Suppressor macrophage treated with lipopolysaccharide for 4 hours (primary cell): ENCODE measurements around the gene CCL23.
A peak's percentile ranks its signal among the peaks of the same experiment; 100 is the strongest.
"Not testable (repeated sequence)": the region's sequence is repeated elsewhere in the genome, so short reads cannot be mapped to it uniquely, and the experiment has no call there.

Experiments used
- DNase-seq: peaks from one replicate; pipeline ENCODE4 v3.0.0-alpha.2; 2020

Gene CCL23

DNA sequence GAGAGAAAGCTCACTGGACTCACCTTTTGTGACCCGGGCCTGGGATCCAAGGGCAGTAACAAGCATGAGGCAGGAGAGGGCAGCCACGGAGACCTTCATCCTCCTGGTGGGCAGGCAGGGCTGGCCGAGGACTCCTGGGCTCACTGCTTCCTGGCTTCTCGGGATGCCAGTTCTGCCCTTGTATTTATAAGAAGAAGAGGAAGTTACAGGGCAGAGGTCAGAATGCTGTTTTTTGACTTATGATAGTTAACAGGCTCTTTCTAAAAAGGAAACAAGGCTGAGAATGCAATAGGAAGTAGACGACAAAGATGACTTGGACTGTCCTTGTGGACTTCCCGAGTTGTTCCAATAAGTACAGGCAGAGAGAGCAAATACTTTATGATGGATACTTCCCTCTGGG, at the start of gene CCL23:
Gene CCL23 (minus strand): TSS at position 174 of the 400 bp plus-strand sequence. CDS start 75 bp downstream, at position 99.
- peak; percentile 68 for DNase-seq

DNA sequence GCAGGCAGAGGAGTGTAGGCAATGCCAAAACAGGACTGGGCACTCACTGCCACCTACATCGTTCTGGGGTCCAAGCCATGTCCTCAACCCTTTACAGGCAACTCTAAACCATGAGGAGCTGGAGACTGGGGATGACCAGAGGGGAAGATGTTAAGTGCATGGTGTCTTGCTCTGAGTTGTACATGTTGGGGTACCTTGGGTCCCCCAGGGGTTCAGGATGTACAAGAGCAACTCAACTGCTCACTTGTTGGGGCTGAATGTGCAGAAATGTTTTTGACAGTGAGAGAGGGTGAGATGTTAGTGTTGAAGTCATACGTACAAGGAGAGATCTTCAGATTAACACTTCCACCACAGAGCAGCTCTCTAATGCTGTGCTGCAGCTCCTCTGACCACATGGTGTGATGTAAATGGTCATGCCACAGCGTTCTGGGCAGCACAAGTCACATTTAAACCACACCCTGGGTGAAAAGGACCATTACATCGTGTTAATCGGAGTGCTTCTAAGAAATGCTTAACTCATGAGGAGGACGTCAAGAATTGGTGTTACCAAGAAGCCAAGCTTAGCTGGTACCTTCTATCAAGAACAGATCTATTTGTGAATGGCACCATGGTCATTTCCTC, 48.7 kb upstream of the CCL23 start:
- DNase-seq, result no peak

DNA sequence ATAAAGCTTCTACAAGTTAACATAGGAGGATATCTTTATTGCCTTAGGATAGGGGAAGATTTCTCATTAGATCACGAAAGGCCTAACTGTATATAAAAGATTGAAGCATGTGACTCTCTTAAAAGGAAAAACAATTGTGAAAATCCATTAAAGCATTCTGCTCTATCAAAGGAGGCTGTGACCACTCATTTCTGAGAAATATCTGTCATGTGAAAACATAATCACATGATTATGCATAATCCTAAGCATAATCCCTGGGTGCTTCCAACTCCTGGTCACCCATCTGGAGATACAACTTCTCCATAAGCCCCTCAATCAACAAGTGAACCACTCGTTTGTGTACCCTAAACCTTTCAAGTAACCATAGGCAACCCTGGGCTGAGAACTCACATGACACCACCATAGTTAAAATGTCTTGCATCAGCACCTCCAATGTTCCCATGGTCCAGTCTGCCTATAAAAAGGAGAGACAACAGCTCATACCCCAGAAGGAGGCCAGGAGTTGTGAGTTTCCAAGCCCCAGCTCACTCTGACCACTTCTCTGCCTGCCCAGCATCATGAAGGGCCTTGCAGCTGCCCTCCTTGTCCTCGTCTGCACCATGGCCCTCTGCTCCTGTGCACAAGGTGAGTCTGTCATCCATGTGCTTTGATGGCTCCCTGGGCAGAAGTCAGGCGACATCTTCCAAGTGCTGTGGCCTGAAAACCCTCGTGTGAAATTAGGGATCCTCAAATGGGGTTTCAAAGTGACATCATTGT, 46.2 kb upstream of the CCL23 start, which contains the start of gene CCL18:
Gene CCL18 (plus strand): TSS at position 487 of the 756 bp plus-strand sequence. CDS start 71 bp downstream, at position 558.
- peak; percentile 23 for DNase-seq

- DNase-seq, result no peak
These were observed 43.0 kb upstream of the CCL23 start for GRCh38 chr17:36060816-36061215.

GRCh38 chr17:36059406-36059805, 41.6 kb upstream of the CCL23 start:
- no peak for DNase-seq

DNA sequence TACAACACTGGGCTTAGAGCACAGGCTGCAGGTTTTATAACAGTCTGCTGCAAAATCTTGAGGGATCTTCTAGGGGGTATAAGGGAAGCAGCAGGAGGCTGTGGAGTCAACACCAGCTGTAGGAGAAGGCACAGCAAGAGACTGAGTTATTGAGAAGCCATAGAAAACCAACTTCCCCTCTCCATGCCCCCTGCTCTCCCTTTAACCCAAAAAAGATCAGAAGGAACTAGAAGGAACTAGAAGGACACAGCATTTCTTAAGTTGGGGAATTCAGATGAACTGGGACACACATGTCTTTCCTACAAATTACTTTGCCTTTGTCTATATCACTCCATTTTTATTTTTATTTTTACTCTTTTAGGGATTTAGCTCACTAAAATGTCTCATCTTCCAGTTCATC, 40.1 kb upstream of the CCL23 start:
- peak; percentile 46 for DNase-seq

DNA sequence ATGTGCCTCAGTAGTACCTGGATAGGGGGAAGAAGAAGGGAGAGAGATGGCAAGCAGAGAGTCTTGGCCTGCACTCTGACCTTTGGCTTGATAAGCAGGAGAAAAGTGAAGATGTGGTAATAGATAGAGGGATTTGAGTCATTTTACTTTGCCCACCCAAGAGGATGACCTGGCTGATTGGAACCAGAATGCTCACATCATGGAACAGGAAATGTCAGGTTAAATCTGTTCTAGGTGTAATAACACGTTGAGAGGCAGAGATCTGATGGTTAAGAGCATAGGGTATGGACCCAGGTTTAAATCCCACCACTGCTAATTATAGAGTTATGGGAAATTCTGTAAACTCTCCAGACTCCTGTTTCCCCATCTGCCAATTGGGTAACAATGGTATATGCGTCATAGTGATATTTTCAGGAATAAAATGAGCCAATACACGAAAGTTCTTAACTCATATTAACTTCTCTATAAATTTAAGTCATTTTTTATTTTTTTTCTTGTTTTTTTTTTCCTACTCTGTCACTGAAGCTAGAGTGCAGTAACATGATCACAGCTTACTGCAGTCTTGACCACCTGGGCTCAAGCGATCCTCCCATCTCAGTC, 38.2 kb upstream of the CCL23 start:
- DNase-seq, result peak; percentile 86

DNA sequence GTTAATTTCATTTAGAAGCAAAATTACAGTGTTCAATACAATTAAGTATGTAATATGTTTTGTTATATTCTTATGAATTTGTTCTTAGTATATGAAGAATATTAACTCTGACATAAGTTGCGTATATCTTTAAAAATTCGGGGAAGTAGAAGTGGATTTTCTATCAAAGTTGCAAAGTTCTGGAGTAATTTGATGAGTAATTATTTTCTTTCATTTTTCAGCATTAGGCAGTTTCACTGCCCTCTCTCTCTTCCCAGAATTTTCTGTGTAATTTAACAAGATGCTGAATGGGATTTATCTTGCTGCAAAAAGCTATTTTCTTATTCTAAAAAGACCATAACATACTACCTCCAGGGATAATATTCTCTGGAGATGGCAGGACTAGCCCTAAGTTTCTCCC, 37.4 kb upstream of the CCL23 start:
- peak; percentile 70 for DNase-seq

DNA sequence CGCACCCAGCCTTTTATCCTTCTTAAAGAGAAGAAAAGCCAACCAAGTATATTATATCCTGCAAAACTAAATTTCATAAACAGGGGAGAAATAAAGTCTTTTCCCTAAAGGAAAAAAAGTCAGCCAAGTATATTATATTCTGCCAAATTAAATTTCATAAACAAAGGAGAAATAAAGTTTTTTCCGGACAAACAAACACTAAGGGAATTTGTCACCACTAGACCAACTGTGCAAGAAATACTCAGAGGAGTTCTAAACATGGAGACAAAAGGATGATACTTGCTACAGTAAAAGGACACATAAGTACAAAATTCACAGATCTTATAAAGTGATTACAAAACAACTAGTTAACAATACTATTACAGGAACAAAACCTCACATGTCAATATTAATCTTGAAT, 31.9 kb upstream of the CCL23 start:
- DNase-seq, result no peak

DNA sequence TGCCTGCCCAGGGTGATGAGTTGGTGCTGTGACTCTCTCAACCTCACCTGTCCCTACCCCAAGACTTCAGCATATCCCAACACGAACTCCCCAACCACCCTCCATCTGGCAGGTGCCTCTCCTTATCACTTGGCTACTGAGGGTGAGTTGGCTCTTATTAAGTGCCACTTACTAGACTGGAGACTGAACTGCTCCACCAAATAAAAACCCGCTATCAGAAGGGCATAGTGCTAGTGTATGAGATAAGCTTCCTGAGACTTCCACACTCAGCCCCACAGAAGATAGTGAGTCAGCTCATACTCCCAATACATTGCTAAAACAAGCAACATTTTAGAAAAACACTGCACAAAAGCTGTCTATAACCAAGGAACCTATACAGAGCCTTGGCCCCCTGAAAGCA, 30.3 kb upstream of the CCL23 start:
- no peak for DNase-seq

GRCh38 chr17:36036235-36036634, 18.5 kb upstream of the CCL23 start:
- DNase-seq, result peak; percentile 89

DNA sequence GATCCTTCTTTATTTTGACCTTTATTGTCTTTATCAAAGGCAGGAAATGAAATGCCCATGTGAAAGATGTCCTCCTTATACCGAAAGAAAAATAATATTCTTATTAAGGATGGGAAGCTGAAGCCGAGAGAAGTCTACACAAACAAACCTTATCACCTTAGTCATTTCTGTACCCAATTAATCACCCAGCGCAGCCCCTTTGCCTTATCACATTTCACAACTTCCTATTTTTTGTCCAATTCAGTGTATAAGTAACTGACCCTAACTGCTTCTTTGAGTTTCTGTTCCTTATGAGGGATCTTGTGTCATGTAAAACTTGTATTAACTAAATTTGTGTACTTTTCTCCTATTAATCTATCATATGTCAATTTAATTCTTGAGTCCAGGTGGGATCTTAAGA, 16.4 kb upstream of the CCL23 start:
- peak; percentile 82 for DNase-seq

DNA sequence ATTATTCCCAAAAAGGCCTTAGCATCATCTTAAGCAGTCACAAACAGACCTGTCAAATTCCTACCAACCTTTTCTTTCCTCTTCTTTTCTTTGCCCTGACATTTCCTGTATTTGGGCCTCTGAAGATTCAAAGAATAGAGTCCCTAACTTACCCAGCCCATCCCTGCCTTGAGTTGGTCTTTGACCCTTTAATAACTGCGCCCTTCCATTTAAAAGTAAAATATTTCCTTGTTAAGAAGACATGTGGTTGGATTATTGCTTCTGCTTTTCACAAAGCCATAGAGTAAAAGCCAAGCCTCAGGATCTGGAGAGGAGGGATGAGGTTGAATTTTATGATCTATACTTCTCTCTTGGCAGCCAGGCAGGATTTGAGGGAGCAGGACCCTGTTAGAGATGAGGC, 13.2 kb upstream of the CCL23 start:
- no peak for DNase-seq

- no peak for DNase-seq
These were observed 10.0 kb upstream of the CCL23 start for GRCh38 chr17:36027761-36028160.

DNA sequence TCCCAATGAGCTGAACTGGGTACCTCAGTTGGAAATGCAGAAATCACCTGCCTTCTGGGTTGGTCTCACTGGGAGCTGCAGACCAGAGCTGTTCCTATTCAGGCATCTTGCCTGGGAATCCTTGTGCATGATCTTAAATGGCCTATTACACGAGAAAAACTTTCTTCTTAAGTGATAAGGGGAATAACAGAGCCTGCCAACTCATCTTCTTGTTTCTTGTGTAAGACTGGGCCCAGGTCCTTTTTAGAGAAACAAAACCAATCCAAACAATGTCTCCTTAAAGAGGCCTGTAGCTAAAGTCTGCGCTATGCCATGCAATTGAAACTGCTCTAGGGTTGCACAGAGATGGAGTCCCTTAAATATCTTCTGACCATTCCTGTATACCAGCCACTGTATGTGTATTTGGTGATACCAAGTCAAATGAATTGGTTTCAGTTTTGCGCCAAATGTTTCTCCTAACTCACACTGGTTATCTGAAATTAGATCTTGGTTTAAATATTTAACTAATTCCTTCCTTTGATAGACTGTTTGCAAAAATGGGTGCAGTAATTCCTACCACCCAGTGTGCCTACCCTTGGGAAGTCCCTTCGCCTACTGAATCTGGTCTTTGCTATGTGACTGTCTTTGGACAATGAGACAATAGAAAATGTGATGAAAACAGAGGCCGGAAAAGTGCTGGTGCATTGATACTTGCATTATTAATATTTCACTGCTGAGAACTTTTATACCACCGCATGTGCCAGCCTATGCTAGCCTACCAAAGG, 6.5 kb upstream of the CCL23 start:
- DNase-seq, result peak; percentile 46

GRCh38 chr17:36019423-36019822, 1.7 kb upstream of the CCL23 start:
- no peak for DNase-seq

GRCh38 chr17:36016555-36016954, 1.2 kb downstream of the CCL23 start:
- no peak for DNase-seq

- not testable (repeated sequence) for DNase-seq
These were observed 1.9 kb downstream of the CCL23 start for GRCh38 chr17:36015895-36016294.

DNA sequence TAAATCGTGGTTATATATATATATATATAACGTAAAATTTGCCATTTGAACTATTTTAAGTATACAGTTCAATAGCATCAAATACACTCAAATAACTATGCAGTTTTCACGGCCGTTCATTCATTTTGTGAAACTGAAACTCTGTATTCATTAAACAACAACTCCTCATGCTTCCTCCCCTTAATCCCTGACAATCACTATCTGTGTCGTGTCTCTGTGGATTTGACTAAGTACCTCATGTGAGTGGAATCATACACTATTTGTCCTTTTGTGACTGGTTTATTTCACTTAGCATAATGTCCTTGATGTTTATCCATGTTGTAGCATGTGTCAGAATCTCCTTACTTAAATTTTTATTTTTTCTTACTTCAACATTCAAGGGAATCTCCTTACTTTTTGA, 2.8 kb downstream of the CCL23 start:
- DNase-seq, result no peak

DNA sequence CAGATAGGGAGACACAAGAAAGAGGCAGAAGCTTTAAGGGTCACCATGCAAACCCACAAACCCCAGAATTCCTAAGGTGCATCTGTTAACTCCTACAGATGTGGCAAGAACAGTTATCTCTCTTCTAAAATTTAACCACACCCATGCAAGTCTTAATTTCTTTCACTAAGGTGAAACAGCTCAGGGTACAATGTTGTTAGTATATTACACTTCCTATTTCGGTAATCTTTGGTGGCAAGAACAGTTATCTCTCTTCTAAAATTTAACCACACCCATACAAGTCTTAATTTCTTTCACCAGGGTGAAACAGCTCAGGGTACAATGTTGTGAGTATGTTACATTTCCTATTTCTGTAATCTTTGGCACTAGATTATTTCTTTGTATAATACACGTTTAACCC, 6.6 kb downstream of the CCL23 start:
- DNase-seq, result no peak

- peak; percentile 19 for DNase-seq
These were observed 8.6 kb downstream of the CCL23 start for GRCh38 chr17:36008998-36009665.

DNA sequence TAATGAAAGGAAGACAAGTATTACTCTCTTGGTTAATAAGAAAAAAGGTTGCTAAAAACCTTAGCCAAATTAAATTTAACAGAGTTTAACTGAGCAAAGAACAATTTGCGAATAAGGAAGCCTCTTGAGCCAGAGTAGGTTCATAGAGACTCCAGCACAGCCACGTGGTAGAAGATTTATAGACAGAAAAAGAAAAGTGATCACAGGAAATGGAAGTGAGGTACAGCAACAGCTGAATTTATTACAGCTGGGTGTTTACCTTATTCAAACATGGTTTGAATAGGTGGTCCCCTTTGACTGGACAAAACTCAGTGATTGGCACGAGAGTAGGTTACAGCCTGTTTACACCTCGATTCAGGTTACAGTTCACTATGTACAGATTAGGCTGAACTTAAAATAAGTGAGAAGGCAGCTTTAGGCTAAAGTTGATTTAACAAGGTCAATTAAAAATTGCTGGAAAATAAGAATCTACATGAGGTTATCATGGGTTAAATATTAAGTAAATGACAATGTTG, 13.1 kb downstream of the CCL23 start:
- DNase-seq, result no peak

DNA sequence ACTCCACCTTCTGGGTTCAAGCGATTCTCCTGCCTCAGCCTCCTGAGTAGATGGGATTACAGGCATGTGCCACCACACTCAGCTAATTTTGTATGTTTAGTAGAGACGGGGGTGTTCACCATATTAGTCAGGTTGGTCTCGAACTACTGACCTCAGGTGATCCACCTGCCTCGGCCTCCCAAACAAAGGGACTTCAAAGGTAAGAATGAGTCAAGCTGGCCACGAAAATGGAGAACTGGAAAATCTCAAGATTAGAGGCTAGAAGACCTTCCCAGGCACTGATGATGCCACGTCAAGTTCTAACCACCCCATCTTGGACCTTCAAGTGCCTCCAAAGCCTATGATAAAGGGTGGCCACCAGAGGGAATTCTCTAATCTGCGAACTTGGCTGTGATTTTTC, 15.1 kb downstream of the CCL23 start:
- no peak for DNase-seq
